Right hindlimb (tissue), 1 donor: ENCODE measurements around the gene LYRM7.
"Not testable (repeated sequence)": the region's sequence is repeated elsewhere in the genome, so short reads cannot be mapped to it uniquely, and the experiment has no call there.

ENCODE experiments used
- DNase-seq: peaks from one replicate; pipeline ENCODE4 v3.0.0-alpha.2; 2018

LYRM7 gene

GRCh38 chr5:131182839-131183238 lies 12.1 kb downstream of the LYRM7 start:
- DNase-seq: no peak

GRCh38 chr5:131185523-131186104 lies 14.9 kb downstream of the LYRM7 start:
- no peak for DNase-seq

GRCh38 chr5:131186561-131187256 lies 16.0 kb downstream of the LYRM7 start:
- DNase-seq: no peak

- no peak for DNase-seq
Observed at GRCh38 chr5:131193106-131193505, 22.4 kb downstream of the LYRM7 start.

GRCh38 chr5:131193897-131194296 lies 23.2 kb downstream of the LYRM7 start:
- not testable (repeated sequence) for DNase-seq

GRCh38 chr5:131194725-131195124 lies 24.0 kb downstream of the LYRM7 start:
- DNase-seq: no peak

- DNase-seq: no peak
Observed at GRCh38 chr5:131195696-131196095, 25.0 kb downstream of the LYRM7 start.

GRCh38 chr5:131196331-131196730 lies 25.6 kb downstream of the LYRM7 start:
- no peak for DNase-seq

- DNase-seq: no peak
Observed at GRCh38 chr5:131198625-131199024, 27.9 kb downstream of the LYRM7 start.

- no peak for DNase-seq
Observed at GRCh38 chr5:131200560-131200959, 29.8 kb downstream of the LYRM7 start.

- no peak for DNase-seq
Observed at GRCh38 chr5:131204964-131205363, 34.2 kb downstream of the LYRM7 start.

- DNase-seq: no peak
Observed at GRCh38 chr5:131206061-131206460, 35.3 kb downstream of the LYRM7 start.

- DNase-seq: no peak
Observed at GRCh38 chr5:131206772-131207171, 36.0 kb downstream of the LYRM7 start.

GRCh38 chr5:131209175-131209505 lies 38.4 kb downstream of the LYRM7 start:
- DNase-seq: no peak

- no peak for DNase-seq
Observed at GRCh38 chr5:131209506-131210150, 38.9 kb downstream of the LYRM7 start.

GRCh38 chr5:131210151-131210510 lies 39.4 kb downstream of the LYRM7 start:
- no peak for DNase-seq

- DNase-seq: no peak
Observed at GRCh38 chr5:131211669-131212068, 40.9 kb downstream of the LYRM7 start.

GRCh38 chr5:131212471-131213021 lies 41.8 kb downstream of the LYRM7 start:
- DNase-seq: no peak

GRCh38 chr5:131214609-131215227 lies 44.0 kb downstream of the LYRM7 start:
- DNase-seq: no peak

GRCh38 chr5:131217791-131218190 lies 47.0 kb downstream of the LYRM7 start:
- DNase-seq: no peak

GRCh38 chr5:131218392-131218791 lies 47.6 kb downstream of the LYRM7 start:
- no peak for DNase-seq

- DNase-seq: no peak
Observed at GRCh38 chr5:131220566-131220965, 49.8 kb downstream of the LYRM7 start.

- DNase-seq: no peak
Observed at GRCh38 chr5:131221008-131221703, 50.4 kb downstream of the LYRM7 start.
